ENCODE data around the gene SLC37A1.

The SLC37A1 gene

GRCh38 chr21:42562816-42563215, 49.2 kb downstream of the SLC37A1 start:
- DNase-seq (ENCODE audit: low read depth): no peak

GRCh38 chr21:42563261-42563660, 49.6 kb downstream of the SLC37A1 start:
- DNase-seq (ENCODE audit: low read depth): no peak

- DNase-seq (ENCODE audit: low read depth): no peak
Observed at GRCh38 chr21:42563686-42564085, 50.0 kb downstream of the SLC37A1 start.

- no peak for DNase-seq (ENCODE audit: low read depth)
Observed at GRCh38 chr21:42564561-42564971, 50.9 kb downstream of the SLC37A1 start.

GRCh38 chr21:42565206-42565810, 51.7 kb downstream of the SLC37A1 start:
- no peak for DNase-seq (ENCODE audit: low read depth)

- DNase-seq (ENCODE audit: low read depth): no peak
Observed at GRCh38 chr21:42565886-42566523, 52.4 kb downstream of the SLC37A1 start.

GRCh38 chr21:42566524-42567213, 53.0 kb downstream of the SLC37A1 start:
- DNase-seq (ENCODE audit: low read depth): no peak

- no peak for DNase-seq (ENCODE audit: low read depth)
Observed at GRCh38 chr21:42567214-42567555, 53.5 kb downstream of the SLC37A1 start.

- DNase-seq (ENCODE audit: low read depth): no peak
Observed at GRCh38 chr21:42567861-42568260, 54.2 kb downstream of the SLC37A1 start.

GRCh38 chr21:42568376-42568775, 54.7 kb downstream of the SLC37A1 start:
- no peak for DNase-seq (ENCODE audit: low read depth)

- no peak for DNase-seq (ENCODE audit: low read depth)
Observed at GRCh38 chr21:42568866-42569731, 55.4 kb downstream of the SLC37A1 start.

- DNase-seq (ENCODE audit: low read depth): no peak
Observed at GRCh38 chr21:42569732-42570301, 56.2 kb downstream of the SLC37A1 start.

GRCh38 chr21:42570362-42570761, 56.7 kb downstream of the SLC37A1 start:
- no peak for DNase-seq (ENCODE audit: low read depth)

GRCh38 chr21:42570841-42571387, 57.3 kb downstream of the SLC37A1 start:
- no peak for DNase-seq (ENCODE audit: low read depth)

GRCh38 chr21:42571391-42572150, 57.9 kb downstream of the SLC37A1 start:
- DNase-seq (ENCODE audit: low read depth): no peak

- DNase-seq (ENCODE audit: low read depth): no peak
Observed at GRCh38 chr21:42572906-42573495, 59.3 kb downstream of the SLC37A1 start.

GRCh38 chr21:42574234-42575027, 60.8 kb downstream of the SLC37A1 start:
- no peak for DNase-seq (ENCODE audit: low read depth)

GRCh38 chr21:42575111-42575510, 61.5 kb downstream of the SLC37A1 start:
- no peak for DNase-seq (ENCODE audit: low read depth)

GRCh38 chr21:42576639-42577038, 63.0 kb downstream of the SLC37A1 start:
- no peak for DNase-seq (ENCODE audit: low read depth)

GRCh38 chr21:42578034-42578433, 64.4 kb downstream of the SLC37A1 start:
- no peak for DNase-seq (ENCODE audit: low read depth)

All from stimulated activated CD8-positive, alpha-beta memory T cell treated with anti-CD3 and anti-CD28 coated beads, Interleukin-15, amount 100 ng/mL, for 24 hours (primary cell).